Lower leg skin (tissue), 3 donors: ENCODE measurements around the gene TBC1D3B.
"Not testable (repeated sequence)": the region's sequence is repeated elsewhere in the genome, so short reads cannot be mapped to it uniquely, and the experiment has no call there.

ENCODE experiments used
- CTCF ChIP-seq, 3 donors: fragments of 450-650 bp; IDR thresholded peaks; one replicate each; pipeline ENCODE4 v1.5.1; 2016; ENCODE audit warnings: antibody characterized with exemption in 3 of 3, mild to moderate bottlenecking in 3 of 3, moderate library complexity in 2 of 3
- POLR2A ChIP-seq, 2 donors: fragments of 450-650 bp; IDR thresholded peaks; one replicate each; pipeline ENCODE4 v1.6.1; 2016 to 2017; ENCODE audit warnings: antibody characterized with exemption in 2 of 2, mild to moderate bottlenecking in 1 of 2, moderate library complexity in 1 of 2

GRCh38 chr17:36221581-36222100, 45.2 kb upstream of the TBC1D3B start:
- TF ChIP-seq CTCF, POLR2A (IDR thresholded peaks at IDR 0.05): not testable (repeated sequence)
